T-cell (primary cell): ENCODE data around the gene PIAS3. TPM values are rescaled to one million over a fixed set of nuclear protein-coding genes. Genes with fewer than 3 reads are reported as not detected.

Source experiments
- total RNA-seq, 35 experiments: library from RNA in 6 of 35; stranded (reverse) in 6 of 35; fragments of 120-200 nt in 1 of 35; gene quantifications; one replicate each; pipeline versions ENCODE4 v1.2.1 to v1.2.4 and lab custom pipeline; 2013 to 2026

The PIAS3 gene
- total RNA-seq, 5 donors from 2014 or later (not counting 1 experiment from before 2014, with no cell fraction given): 22.1 to 28.3 (median 26.8) TPM

Other genes with a start within 250 kb of the PIAS3 start
- gene PDZK1, start 151.7 kb downstream of the PIAS3 start, total RNA-seq: under 1 TPM in 1 of 5 donors, not detected in 4; 0.39 TPM
- gene CD160, start 139.6 kb downstream of the PIAS3 start, total RNA-seq: 1 to 10 TPM in 3 of 5 donors, under 1 TPM in 2; 0.53 to 9.1 (median 1.7) TPM
- gene RNF115, start 35.0 kb downstream of the PIAS3 start, total RNA-seq: 10 to 100 TPM; 12.0 to 17.5 (median 13.4) TPM
- gene POLR3C, start 34.9 kb downstream of the PIAS3 start, total RNA-seq: 10 to 100 TPM; 24.5 to 42.0 (median 38.2) TPM
- 1 to 10 TPM; 2.8 to 7.6 (median 6.3) TPM for gene NUDT17, start 13.5 kb downstream of the PIAS3 start, total RNA-seq
- gene ANKRD35, start 26.8 kb upstream of the PIAS3 start, total RNA-seq: under 1 TPM in 1 of 5 donors, not detected in 4; 0.09 TPM
- 1 to 10 TPM; 1.7 to 5.1 (median 2.4) TPM for gene ITGA10, start 51.0 kb upstream of the PIAS3 start, total RNA-seq
- gene PEX11B, start 59.6 kb upstream of the PIAS3 start, total RNA-seq: 10 to 100 TPM; 18.8 to 36.3 (median 34.4) TPM
- gene RBM8A, start 68.4 kb upstream of the PIAS3 start, total RNA-seq: 100 to 1,000 TPM; 124 to 153 (median 130) TPM
- gene LIX1L, start 98.9 kb upstream of the PIAS3 start, total RNA-seq: 10 to 100 TPM; 43.4 to 74.4 (median 64.2) TPM
- 1 to 10 TPM in 3 of 5 donors, under 1 TPM in 2; 0.68 to 3.5 (median 1.7) TPM for gene ANKRD34A, start 105.5 kb upstream of the PIAS3 start, total RNA-seq
- 10 to 100 TPM; 30.9 to 41.7 (median 38.3) TPM for gene POLR3GL, start 105.6 kb upstream of the PIAS3 start, total RNA-seq
- 1,000 to 10,000 TPM in 1 of 5 donors, 100 to 1,000 TPM in 4; 721 to 2,117 (median 773) TPM for gene TXNIP, start 137.5 kb upstream of the PIAS3 start, total RNA-seq
- gene HJV, start 162.7 kb upstream of the PIAS3 start, total RNA-seq: not detected